ENCODE results near the gene UBA7. TPM values are rescaled to one million over a fixed set of nuclear protein-coding genes. Genes with fewer than 3 reads are reported as not detected.

The UBA7 gene
- total RNA-seq, 1 donor from 2014 or later, result 18.9 TPM

DNA sequence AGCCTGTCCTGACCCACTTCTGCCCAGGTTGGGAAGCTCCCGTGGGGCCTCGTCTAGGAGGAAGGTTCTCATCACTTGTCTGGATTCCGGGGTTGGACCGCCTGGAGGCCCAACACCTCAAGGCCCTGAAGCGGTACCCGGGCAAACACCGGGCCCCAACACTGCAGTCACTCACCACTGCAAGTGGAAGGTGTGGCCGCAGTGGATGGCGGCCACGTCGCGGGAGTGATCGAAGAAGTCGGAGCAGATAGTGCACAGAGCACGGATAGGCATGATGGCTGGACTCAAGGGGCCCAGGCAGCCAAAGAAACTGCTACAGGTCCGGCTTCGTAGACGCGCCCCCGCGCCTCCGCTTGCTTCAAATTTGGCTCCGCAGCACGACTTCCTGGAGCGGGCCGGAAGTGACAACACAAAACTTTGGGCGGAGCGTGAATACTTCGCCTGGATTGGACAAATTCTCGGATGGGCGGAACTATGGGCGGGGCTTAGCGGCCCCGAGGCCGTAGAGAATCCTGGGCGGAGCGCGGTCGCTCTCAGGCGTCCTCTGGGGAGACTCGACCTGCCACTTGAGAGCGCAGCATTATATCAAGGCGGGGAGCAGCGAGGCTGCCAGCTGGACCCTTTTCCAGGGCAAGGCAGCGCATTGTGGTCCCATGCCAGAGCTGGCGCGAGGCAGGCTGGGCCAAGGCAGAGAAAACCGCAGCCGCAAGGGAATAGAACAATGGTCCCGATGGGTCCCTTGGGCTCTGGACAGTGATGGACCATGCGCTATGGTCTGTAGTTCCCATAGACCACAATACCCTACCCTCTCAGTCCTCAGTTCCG lies 42.6 kb upstream of the UBA7 start, which contains the start of gene TRAIP:
TRAIP (minus strand) TSS at position 384 of the 825 bp plus-strand sequence; CDS start at position 273, 111 bp downstream.
- Mint-ChIP-seq H3K4me1 (ENCODE audit: low read depth, unreplicated experiment) (peaks cover 2% of the 10 kb centered on the region), H3K4me3 (ENCODE audit: unreplicated experiment) (peak within 1 kb of the TSS; percentile 90), H3K27ac (ENCODE audit: unreplicated experiment) (peak within 1 kb of the TSS; percentile 78), H3K36me3 (ENCODE audit: low read depth, unreplicated experiment) (no peaks in the 10 kb centered on the region), H3K27me3 (ENCODE audit: low read depth, unreplicated experiment) (peaks cover 8% of the 10 kb centered on the region), H3K9me3 (ENCODE audit: unreplicated experiment) (no peaks in the 10 kb centered on the region)
- peak within 1 kb of the TSS; percentile 47 for H3K27ac ChIP-seq (ENCODE audit: low read depth, low read length)
- H4K20me1 ChIP-seq (ENCODE audit: insufficient read depth, low read length), result no peaks in the 10 kb centered on the region
- H3K79me2 ChIP-seq (ENCODE audit: insufficient read depth, low read length), result peaks cover 18% of the 10 kb centered on the region
- peak; percentile 80 for DNase-seq (ENCODE audit: low read depth)
- peak within 1 kb of the TSS; percentile 84 for H3K4me3 ChIP-seq (ENCODE audit: insufficient read depth, low read depth, low read length)
- peak; percentile 23 for FAIRE-seq
- no peaks in the 10 kb centered on the region for H3K27me3 ChIP-seq (ENCODE audit: insufficient read depth, low read length)
- peaks cover 5% of the 10 kb centered on the region for H3K4me1 ChIP-seq (ENCODE audit: insufficient read depth, low read length)
- H2AFZ ChIP-seq (ENCODE audit: low read depth, low read length), result peak within 1 kb of the TSS; percentile 97
- peak within 1 kb of the TSS; percentile 81 for H3K9ac ChIP-seq (ENCODE audit: low read length)
- no peak for TF ChIP-seq EZH2 (IDR thresholded peaks at IDR 0.05; ENCODE audit: insufficient read depth, low read length)
- TF ChIP-seq, protein P1, sequence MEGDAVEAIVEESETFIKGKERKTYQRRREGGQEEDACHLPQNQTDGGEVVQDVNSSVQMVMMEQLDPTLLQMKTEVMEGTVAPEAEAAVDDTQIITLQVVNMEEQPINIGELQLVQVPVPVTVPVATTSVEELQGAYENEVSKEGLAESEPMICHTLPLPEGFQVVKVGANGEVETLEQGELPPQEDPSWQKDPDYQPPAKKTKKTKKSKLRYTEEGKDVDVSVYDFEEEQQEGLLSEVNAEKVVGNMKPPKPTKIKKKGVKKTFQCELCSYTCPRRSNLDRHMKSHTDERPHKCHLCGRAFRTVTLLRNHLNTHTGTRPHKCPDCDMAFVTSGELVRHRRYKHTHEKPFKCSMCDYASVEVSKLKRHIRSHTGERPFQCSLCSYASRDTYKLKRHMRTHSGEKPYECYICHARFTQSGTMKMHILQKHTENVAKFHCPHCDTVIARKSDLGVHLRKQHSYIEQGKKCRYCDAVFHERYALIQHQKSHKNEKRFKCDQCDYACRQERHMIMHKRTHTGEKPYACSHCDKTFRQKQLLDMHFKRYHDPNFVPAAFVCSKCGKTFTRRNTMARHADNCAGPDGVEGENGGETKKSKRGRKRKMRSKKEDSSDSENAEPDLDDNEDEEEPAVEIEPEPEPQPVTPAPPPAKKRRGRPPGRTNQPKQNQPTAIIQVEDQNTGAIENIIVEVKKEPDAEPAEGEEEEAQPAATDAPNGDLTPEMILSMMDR (IDR thresholded peaks at IDR 0.05; ENCODE audit: insufficient read depth, low read depth, low read length), result no peak
- H3K9me3 ChIP-seq (ENCODE audit: insufficient read depth, low read depth, low read length), result no peaks in the 10 kb centered on the region
- H3K36me3 ChIP-seq (ENCODE audit: insufficient read depth, low read length), result no peaks in the 10 kb centered on the region
- H3K4me2 ChIP-seq (ENCODE audit: low read length), result peak within 1 kb of the TSS; percentile 95

DNA sequence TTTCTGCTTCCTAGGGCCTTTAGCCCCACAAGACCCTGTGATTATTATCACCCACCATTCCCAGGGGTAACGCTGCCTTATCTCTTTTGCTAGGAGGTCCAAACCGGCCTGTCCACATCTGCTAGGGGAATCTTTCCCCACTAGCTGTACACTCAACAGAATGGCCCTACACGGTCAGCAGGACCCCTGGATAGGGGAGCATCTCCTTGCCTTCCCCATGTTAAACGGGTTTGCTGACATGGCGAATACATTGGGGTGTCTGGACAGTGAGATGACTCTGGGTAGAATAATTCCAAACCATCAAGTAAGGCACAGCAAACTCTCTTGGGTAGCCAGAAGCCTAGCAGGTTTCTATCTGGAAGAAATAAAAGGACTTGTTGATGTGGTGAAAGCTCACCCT lies 41.9 kb upstream of the UBA7 start:
- H3K9me3 ChIP-seq (ENCODE audit: insufficient read depth, low read depth, low read length), result no peaks in the 10 kb centered on the region
- no peaks in the 10 kb centered on the region for H3K36me3 Mint-ChIP-seq (ENCODE audit: low read depth, unreplicated experiment)
- H3K79me2 ChIP-seq (ENCODE audit: insufficient read depth, low read length), result peaks cover 18% of the 10 kb centered on the region
- DNase-seq (ENCODE audit: low read depth), result no peak
- no peak for FAIRE-seq
- H3K4me2 ChIP-seq (ENCODE audit: low read length), result peak overlapping the region; percentile 95
- peaks cover 6% of the 10 kb centered on the region for H3K27me3 Mint-ChIP-seq (ENCODE audit: low read depth, unreplicated experiment)
- no peak overlapping the region for H3K27ac Mint-ChIP-seq (ENCODE audit: unreplicated experiment)
- H3K4me1 Mint-ChIP-seq (ENCODE audit: low read depth, unreplicated experiment), result peaks cover 2% of the 10 kb centered on the region
- H3K27me3 ChIP-seq (ENCODE audit: insufficient read depth, low read length), result no peaks in the 10 kb centered on the region
- H4K20me1 ChIP-seq (ENCODE audit: insufficient read depth, low read length), result no peaks in the 10 kb centered on the region
- peak overlapping the region; percentile 90 for H3K4me3 Mint-ChIP-seq (ENCODE audit: unreplicated experiment)
- peaks cover 5% of the 10 kb centered on the region for H3K4me1 ChIP-seq (ENCODE audit: insufficient read depth, low read length)
- peak overlapping the region; percentile 97 for H2AFZ ChIP-seq (ENCODE audit: low read depth, low read length)
- H3K4me3 ChIP-seq (ENCODE audit: insufficient read depth, low read depth, low read length), result peak overlapping the region; percentile 84
- no peaks in the 10 kb centered on the region for H3K9me3 Mint-ChIP-seq (ENCODE audit: unreplicated experiment)
- TF ChIP-seq EZH2 (IDR thresholded peaks at IDR 0.05; ENCODE audit: insufficient read depth, low read length), result no peak
- TF ChIP-seq, protein P1 (IDR thresholded peaks at IDR 0.05; ENCODE audit: insufficient read depth, low read depth, low read length), result no peak
- H3K9ac ChIP-seq (ENCODE audit: low read length), result peak overlapping the region; percentile 81
- H3K27ac ChIP-seq (ENCODE audit: low read depth, low read length), result no peak overlapping the region
- no peaks in the 10 kb centered on the region for H3K36me3 ChIP-seq (ENCODE audit: insufficient read depth, low read length)

DNA sequence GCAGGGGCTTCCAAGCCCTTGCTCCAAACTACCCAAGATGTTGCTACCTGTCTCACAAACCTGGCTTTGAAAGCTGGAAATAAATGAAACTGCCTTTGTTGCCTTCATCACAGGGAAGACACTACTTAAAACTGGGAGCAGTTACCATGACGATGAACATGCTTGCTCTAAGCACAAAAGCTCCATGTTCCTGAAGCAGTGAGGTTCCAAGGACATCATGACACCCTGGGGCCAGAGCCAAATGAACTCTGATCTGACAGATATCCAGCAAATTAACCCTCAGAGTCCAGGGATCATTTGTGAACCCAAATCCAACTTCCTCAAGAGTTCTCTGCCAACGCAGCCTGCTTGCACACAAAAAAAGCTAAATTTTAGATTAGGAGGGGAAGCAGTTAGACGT lies 31.9 kb upstream of the UBA7 start:
- Histone ChIP-seq H3K4me1 (ENCODE audit: insufficient read depth, low read length) (peaks cover 8% of the 10 kb centered on the region), H3K27ac (ENCODE audit: low read depth, low read length) (no peak overlapping the region), H3K27me3 (ENCODE audit: insufficient read depth, low read length) (no peaks in the 10 kb centered on the region), H4K20me1 (ENCODE audit: insufficient read depth, low read length) (no peaks in the 10 kb centered on the region), H3K9ac (ENCODE audit: low read length) (no peak overlapping the region), H3K4me2 (ENCODE audit: low read length) (no peak overlapping the region), H3K9me3 (ENCODE audit: insufficient read depth, low read depth, low read length) (no peaks in the 10 kb centered on the region), H2AFZ (ENCODE audit: low read depth, low read length) (no peak overlapping the region), H3K79me2 (ENCODE audit: insufficient read depth, low read length) (no peaks in the 10 kb centered on the region), H3K4me3 (ENCODE audit: insufficient read depth, low read depth, low read length) (no peak overlapping the region), H3K36me3 (ENCODE audit: insufficient read depth, low read length) (peaks cover 4% of the 10 kb centered on the region)
- FAIRE-seq, result no peak
- Mint-ChIP-seq H3K4me3 (ENCODE audit: unreplicated experiment) (no peak overlapping the region), H3K36me3 (ENCODE audit: low read depth, unreplicated experiment) (peaks cover 9% of the 10 kb centered on the region), H3K27me3 (ENCODE audit: low read depth, unreplicated experiment) (no peaks in the 10 kb centered on the region), H3K27ac (ENCODE audit: unreplicated experiment) (no peak overlapping the region), H3K4me1 (ENCODE audit: low read depth, unreplicated experiment) (peaks cover 3% of the 10 kb centered on the region), H3K9me3 (ENCODE audit: unreplicated experiment) (peaks cover 3% of the 10 kb centered on the region)
- DNase-seq (ENCODE audit: low read depth), result no peak
- TF ChIP-seq, protein P1 (IDR thresholded peaks at IDR 0.05; ENCODE audit: insufficient read depth, low read depth, low read length), result no peak
- no peak for TF ChIP-seq EZH2 (IDR thresholded peaks at IDR 0.05; ENCODE audit: insufficient read depth, low read length)
